HG02610 (cell line): ENCODE results near the gene LYVE1.

ENCODE experiments used
- ATAC-seq: cut with Tn5 transposase; IDR thresholded peaks from one replicate; pipeline ENCODE4 v1.9.1; 2021; ENCODE audit warnings: mild to moderate bottlenecking, moderate library complexity; ENCODE audit not compliant: unreplicated experiment

The LYVE1 gene

GRCh38 chr11:10561947-10562346 is 6.5 kb downstream of the LYVE1 start:
- ATAC-seq: no peak

- ATAC-seq: no peak
These were observed 7.2 kb downstream of the LYVE1 start for GRCh38 chr11:10561043-10561818.

- no peak for ATAC-seq
These were observed 10.2 kb downstream of the LYVE1 start for GRCh38 chr11:10558288-10558687.

DNA sequence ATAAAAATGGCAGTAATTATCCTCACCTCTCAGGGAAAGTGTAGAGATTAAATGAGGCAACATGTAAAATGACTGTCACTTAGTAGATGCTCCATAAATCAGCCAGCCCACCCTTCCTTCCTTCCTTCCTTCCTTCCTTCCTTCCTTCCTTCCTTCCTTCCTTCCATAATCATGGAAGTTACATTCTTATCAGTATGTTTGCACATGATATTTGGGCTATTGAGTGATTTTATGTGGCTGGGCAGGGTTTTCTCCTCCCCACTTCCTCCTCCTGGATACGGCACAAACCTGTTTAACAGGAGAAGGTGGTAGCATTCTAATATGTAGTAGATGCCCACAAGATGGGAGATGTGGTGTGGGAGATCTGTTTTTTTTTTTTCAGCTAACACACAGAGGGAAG is 11.9 kb downstream of the LYVE1 start:
- no peak for ATAC-seq

DNA sequence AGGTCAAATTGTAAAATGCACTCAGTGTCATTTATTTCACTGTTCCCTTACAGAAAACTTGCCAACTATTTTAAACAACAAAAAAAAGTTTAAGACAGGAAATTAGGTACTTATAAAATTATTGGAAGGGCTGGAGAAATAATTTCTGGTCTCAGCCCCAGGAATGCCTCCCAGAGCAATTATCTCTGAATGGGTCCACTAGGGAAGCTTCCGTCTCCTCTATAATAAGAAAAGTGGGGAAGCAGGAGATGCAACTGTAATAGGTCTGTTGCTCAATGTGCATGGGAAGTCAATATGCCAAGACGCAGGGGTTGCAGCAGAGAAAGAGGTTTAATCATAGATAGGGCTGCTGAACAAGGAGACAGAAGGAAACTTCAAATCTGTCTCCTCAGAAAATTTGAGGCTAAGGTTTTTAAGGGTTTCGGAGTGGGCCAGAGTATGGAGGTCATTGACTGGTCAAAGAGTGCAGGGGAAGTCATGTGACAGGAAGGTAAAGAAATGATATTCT is 16.6 kb downstream of the LYVE1 start:
- no peak for ATAC-seq

DNA sequence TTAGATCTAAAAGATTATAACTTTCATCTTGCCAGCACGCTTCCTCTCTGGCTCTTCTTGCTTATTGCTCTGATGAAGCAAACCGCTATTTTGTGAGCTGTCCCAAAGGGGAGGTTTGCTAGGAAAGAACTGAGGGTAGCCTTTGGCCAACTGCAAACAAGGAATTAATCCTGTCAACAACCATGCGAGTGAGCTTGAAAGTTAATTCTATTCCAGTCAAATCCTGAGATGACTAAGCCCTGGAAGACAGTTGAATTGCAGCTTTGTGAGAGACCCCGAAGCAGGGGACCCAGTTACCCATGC is 17.2 kb downstream of the LYVE1 start:
- ATAC-seq: no peak

DNA sequence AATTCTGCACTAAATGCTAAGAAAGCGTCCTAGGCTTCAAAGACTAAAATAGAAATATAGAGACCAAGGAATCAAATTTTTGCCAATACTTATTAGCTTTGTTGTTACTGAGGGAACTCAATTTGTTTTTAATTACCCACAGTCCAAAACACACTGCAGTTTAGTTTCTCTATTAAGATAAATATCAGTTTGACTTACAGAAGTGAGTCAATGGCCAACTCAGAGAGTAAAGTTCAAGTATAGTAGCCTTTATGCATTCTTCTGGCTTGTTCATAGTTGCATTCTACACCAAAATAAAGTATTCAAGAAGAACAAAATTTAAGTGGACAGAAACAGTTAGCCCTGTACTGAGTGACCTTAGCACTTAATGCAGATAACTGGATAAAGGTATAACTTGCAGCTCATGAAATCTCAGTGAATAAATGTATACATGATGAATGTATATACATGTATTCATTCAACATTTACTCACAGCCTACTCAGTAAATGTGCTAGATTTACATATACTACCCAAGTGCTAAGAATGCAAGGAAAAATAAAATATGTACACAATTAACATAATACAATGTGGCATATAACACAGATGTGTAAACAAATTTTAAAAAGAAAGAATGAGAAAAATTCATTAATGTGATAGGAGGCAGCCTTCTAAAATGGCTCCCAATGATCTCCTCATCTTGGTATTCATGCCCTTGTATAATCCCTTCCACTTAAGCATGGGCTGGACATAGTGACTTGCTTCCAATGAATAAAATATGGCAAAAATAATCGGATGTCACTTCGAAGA is 17.8 kb downstream of the LYVE1 start:
- ATAC-seq: no peak

DNA sequence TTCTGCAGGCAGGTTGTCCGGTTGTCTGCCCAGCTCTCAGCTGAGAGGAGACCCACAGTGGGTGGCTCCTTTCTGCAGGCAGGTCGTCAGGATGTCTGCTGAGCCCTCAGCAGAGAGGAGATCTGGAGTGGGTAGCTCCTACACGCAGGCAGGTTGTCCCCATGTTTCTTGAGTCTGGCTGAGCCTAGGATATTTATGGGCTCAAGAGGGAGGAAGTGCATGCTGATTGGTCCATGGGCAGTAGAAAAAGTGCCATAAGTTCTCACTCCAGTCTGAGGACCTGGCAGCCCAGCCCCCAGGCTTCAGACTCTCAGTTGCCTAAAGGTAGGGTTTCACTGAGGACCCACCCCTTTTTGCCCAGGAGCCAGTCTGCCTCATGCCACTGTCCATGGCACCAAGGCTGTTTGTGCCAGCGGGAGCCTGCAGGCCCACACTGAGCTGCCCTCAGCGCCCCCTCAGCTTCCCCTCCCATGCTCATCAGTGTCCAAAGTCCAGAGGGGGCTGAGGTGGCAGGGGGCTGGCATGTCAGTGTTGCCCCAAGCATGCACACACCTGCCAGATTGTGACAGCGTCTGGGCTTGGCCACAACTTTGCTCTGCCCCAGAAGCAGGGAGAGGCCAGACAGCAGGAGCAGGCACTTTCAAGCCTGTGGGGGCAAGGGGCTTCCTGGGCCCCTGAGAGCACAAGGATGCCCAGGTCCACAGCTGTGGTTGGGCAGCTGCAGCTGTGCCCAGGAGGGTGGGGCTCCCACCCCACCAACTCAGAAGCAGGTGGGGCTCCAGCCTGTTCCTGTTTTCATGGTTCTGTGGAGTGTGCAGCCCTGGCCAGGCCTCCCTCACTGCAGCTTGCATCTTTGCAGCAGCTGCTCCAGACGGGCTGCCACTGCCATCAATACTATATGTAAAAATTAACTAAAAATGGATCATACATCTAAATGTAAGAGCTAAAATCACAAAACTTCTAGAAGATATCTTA is 23.7 kb downstream of the LYVE1 start:
- ATAC-seq: no peak

GRCh38 chr11:10543782-10544181 is 24.7 kb downstream of the LYVE1 start:
- ATAC-seq: no peak

DNA sequence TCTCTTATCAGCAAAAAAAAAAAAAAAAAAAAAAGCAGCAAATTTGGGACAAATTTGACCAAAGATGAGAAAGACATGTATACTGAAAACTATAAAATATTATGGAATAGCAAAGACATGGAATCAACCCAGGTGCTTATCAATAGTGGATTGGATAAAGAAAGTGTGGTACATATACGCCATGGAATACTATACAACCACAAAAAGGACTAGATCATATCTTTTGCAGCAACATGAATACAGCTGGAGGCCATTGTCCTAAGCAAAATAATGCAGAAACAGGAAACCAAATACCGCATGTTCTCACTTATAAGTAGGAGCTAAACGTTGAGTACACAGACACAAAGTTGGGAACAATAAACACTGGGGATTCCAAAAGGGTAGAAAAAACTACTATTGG is 25.7 kb downstream of the LYVE1 start:
- ATAC-seq: no peak

DNA sequence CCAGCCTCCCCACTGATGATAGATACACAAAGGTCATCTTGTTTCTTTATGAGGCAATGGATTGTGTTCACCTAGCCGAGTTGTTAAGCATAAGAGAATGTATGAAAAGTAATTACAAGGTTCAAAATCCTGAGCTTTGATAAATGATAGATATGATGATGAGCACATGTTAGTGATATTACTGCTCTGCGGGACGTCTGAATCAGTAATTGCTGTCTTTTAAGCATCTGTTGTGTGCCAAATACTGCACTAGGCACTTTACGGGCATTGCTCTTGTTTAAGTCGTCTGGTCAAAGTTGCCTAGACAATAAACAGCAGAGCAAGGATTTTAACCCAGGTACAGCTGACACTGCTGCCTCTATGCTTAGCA is 26.9 kb downstream of the LYVE1 start:
- ATAC-seq: no peak

GRCh38 chr11:10540915-10541560 is 27.4 kb downstream of the LYVE1 start, which contains the start of gene RNF141:
Gene RNF141, minus strand, starts transcription at chr11:10541187. Its CDS starts 7,029 bp downstream, at chr11:10534158.
- peak; percentile 97 for ATAC-seq

DNA sequence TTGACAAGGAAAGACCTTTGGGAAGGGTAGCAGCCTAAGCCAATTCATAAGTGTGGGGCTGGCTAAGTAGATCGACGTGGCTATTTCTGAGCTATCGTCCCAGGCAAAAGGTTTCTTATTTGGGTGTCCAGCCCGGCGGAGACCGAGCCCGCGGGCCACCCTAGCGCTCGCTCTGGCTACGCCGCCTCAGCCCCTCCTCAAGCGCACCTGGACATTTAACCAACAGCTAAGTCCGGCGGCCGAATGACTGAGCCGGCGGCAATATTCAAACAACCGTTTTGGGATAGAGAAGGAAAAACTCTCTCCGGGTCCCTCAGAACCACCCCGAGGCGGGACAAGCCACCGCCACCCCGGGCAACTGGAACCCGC is 27.9 kb downstream of the LYVE1 start:
- ATAC-seq: peak; percentile 17

DNA sequence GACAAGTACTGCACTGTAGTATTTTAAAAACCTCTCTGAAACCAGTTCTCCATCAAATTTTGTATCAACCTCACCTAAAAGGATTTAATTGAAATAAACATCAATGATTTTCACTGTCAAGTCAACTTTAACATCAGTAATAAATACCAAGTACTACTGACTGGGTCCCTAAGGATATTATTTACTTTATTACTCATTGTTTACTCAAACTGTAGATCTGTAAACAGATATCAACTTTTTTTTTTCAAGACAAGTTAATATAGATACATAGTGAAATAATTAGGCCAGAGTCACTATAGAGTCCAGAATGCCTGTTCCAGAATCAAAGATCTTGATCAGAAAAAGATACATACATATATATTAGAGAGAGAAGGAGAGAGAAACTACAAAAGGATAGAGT is 29.1 kb downstream of the LYVE1 start:
- no peak for ATAC-seq

- no peak for ATAC-seq
These were observed 29.5 kb downstream of the LYVE1 start for GRCh38 chr11:10538924-10539323.

DNA sequence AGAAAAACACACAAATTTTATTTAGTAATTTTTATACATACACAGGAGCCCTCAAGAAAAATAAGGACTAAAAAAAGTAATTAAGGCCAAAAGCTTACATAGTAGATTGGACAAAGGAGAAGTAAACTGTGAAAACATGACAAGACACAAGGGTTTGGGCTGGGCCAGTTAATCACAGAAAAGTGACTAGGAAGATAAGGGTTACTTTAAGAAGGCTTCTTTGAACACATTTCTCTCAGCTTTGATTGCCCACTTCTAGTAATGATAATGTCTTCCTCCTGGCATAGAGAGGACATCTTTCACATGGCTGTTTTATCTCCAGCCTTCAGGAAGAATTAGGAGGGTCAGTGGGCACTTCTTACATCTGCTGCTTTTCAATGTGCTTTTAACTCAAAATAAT is 30.9 kb downstream of the LYVE1 start:
- ATAC-seq: no peak

DNA sequence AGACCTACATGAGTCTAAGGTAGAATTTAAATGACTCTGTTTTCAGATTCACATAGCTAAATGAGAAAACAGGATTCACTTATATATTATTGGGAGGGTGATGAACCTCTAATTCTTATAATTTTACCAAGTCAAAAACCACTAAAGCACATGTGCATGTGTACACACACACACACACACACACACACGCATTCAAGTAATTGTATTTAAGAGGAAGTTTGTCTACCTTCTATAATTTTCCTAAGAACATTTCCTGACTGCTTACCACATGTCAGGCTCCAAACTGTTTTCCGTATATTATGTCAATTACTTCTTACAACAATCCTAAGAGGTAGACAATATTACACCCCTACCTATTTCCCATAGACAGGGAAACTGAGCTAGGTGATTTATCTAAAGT is 34.1 kb downstream of the LYVE1 start:
- ATAC-seq: no peak

GRCh38 chr11:10533323-10533722 is 35.1 kb downstream of the LYVE1 start:
- ATAC-seq: no peak

DNA sequence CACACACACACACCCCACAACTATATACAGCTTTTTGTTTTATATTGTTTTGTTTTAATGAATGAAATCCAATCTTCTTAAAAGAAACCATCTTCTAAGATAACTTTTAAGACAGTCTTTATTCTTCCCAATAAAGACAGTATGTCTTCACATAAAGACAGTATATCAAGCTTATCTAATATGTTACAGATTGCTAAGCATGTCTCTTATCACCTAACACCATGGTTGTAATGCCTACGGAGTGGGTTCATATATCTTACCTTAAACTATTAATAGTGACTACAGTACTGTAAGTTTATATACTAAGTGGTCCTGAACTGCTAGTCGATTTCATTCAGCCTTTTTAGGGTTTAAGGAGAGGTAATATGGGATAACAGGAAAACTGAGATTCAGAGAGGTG is 35.9 kb downstream of the LYVE1 start:
- no peak for ATAC-seq

GRCh38 chr11:10529279-10529678 is 39.2 kb downstream of the LYVE1 start:
- no peak for ATAC-seq

GRCh38 chr11:10528121-10528520 is 40.3 kb downstream of the LYVE1 start:
- no peak for ATAC-seq
